Measurements from ENCODE around the gene GJB6. TPM values are rescaled to one million over a fixed set of nuclear protein-coding genes. Genes with fewer than 3 reads are reported as not detected.

The GJB6 gene
- total RNA-seq, 1 donor, result not detected

GRCh38 chr13:20206698-20207235 lies 25.4 kb downstream of the GJB6 start:
- no peak for TF ChIP-seq CTCF (IDR thresholded peaks at IDR 0.05; ENCODE audit: insufficient read depth, low read depth, low read length)
- DNase-seq (ENCODE audit: low read depth), result no peak
- no peak overlapping the region for H3K4me3 ChIP-seq (ENCODE audit: low read depth, low read length)

GRCh38 chr13:20206065-20206697 lies 25.9 kb downstream of the GJB6 start:
- no peak for TF ChIP-seq CTCF (IDR thresholded peaks at IDR 0.05; ENCODE audit: insufficient read depth, low read depth, low read length)
- no peak overlapping the region for H3K4me3 ChIP-seq (ENCODE audit: low read depth, low read length)
- no peak for DNase-seq (ENCODE audit: low read depth)

- no peak for DNase-seq (ENCODE audit: low read depth)
- no peak overlapping the region for H3K4me3 ChIP-seq (ENCODE audit: low read depth, low read length)
- TF ChIP-seq CTCF (IDR thresholded peaks at IDR 0.05; ENCODE audit: insufficient read depth, low read depth, low read length), result no peak
Observed at GRCh38 chr13:20198781-20199180, 33.3 kb downstream of the GJB6 start.

GRCh38 chr13:20197361-20197834 lies 34.7 kb downstream of the GJB6 start:
- TF ChIP-seq CTCF (IDR thresholded peaks at IDR 0.05; ENCODE audit: insufficient read depth, low read depth, low read length), result peak; percentile 73

GRCh38 chr13:20195801-20196200 lies 36.3 kb downstream of the GJB6 start:
- DNase-seq (ENCODE audit: low read depth), result no peak
- no peak overlapping the region for H3K4me3 ChIP-seq (ENCODE audit: low read depth, low read length)
- TF ChIP-seq CTCF (IDR thresholded peaks at IDR 0.05; ENCODE audit: insufficient read depth, low read depth, low read length), result no peak

More at GRCh38 chr13:20197361-20197834, 34.7 kb downstream of the GJB6 start:
- H3K4me3 ChIP-seq (ENCODE audit: low read depth, low read length), result no peak overlapping the region
- peak; percentile 56 for DNase-seq (ENCODE audit: low read depth)

GRCh38 chr13:20193907-20194631 lies 38.0 kb downstream of the GJB6 start:
- no peak for TF ChIP-seq CTCF (IDR thresholded peaks at IDR 0.05; ENCODE audit: insufficient read depth, low read depth, low read length)
- no peak overlapping the region for H3K4me3 ChIP-seq (ENCODE audit: low read depth, low read length)
- DNase-seq (ENCODE audit: low read depth), result no peak
